ENCODE data around the gene INMT.

INMT gene

DNA sequence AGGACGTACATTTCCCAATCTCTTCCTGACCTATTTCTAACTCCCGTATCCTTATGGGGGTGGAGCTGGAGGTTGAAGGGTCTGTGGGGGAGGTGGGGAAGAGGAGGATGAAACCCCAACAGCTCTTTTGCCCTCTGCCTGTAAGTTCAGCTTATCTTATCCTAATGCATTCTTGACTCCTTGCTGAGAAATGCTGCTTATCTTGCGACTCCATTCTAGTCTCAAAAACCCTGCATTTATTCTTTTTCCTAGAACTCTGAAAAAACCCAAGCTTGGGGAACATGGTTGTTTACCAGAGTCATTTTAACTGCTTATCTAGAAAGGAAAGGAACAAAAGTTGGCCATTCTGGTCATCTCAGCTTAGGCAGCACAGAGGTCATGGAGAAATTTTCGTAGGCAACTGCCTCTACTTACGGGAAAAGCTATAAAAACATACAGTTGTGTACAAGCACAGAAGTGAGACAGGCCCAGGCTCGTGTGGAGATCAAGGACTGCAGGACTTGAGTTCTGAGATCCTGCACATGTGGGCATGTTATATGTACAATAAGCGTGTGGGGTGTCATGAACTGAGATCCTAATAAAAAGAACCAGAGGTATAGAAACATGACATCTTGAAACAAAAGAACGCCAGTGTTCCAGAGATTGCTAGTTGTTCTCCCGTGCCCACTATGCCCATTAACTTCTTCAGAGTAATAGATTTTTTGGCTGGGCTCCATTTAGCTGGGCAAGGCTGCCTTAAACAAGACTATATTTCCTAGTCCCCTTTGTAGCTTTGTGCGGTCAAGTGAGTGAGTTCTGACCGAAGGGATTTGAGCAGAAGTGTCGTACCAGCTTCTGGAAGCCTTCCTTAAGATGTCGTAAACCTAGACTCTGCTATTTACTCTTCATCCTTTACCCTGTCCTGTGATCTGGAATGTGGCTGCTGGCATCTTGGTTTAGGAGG, 9.6 kb downstream of the INMT start:
- Histone ChIP-seq H3K27me3 (ENCODE audit: insufficient read depth, low read length) (no peaks in the 10 kb centered on the region), H3K79me2 (ENCODE audit: control insufficient read depth, insufficient read depth, low read length, poor library complexity) (no peaks in the 10 kb centered on the region), H3K27ac (ENCODE audit: low read depth, low read length) (no peak overlapping the region), H3K14ac (ENCODE audit: low read length) (no peak overlapping the region), H3K79me1 (ENCODE audit: low read length) (no peaks in the 10 kb centered on the region), H3K18ac (ENCODE audit: low read length) (no peak overlapping the region), H2BK5ac (ENCODE audit: low read depth, low read length, poor library complexity) (no peak overlapping the region), H4K91ac (ENCODE audit: low read depth, low read length) (no peak overlapping the region), H3K4me3 (ENCODE audit: low read depth, low read length) (no peak overlapping the region), H3K9ac (ENCODE audit: low read length) (no peak overlapping the region), H2BK12ac (ENCODE audit: low read length) (no peak overlapping the region), H2AK5ac (ENCODE audit: low read length) (no peak overlapping the region), H4K12ac (ENCODE audit: low read depth, low read length) (no peak overlapping the region), H3K23ac (ENCODE audit: low read length) (no peak overlapping the region), H3K9me3 (ENCODE audit: insufficient read depth, low read depth, low read length) (peaks cover 2% of the 10 kb centered on the region), H2BK120ac (ENCODE audit: insufficient read depth, low read length, poor library complexity) (no peak overlapping the region), H3K4me1 (ENCODE audit: control insufficient read depth in 1 of 2, insufficient read depth in 2 of 2, low read length in 2 of 2) (no peaks in the 10 kb centered on the region), H3K4me2 (ENCODE audit: low read length) (no peak overlapping the region), H3K36me3 (ENCODE audit: control insufficient read depth in 1 of 2, insufficient read depth in 2 of 2, low read length in 2 of 2) (no peaks in the 10 kb centered on the region), H4K8ac (ENCODE audit: low read depth, low read length) (no peak overlapping the region), H3K4ac (ENCODE audit: low read depth, low read length) (no peak overlapping the region), H2AFZ (ENCODE audit: insufficient read depth, low read length, poor library complexity) (no peak overlapping the region)
- WGBS (ENCODE audit: extremely low coverage, insufficient coverage, insufficient read length): no CpG with 5 or more reads among the region's 13 CpGs
- peak in 1 of 2 donors; percentile 32 for DNase-seq

DNA sequence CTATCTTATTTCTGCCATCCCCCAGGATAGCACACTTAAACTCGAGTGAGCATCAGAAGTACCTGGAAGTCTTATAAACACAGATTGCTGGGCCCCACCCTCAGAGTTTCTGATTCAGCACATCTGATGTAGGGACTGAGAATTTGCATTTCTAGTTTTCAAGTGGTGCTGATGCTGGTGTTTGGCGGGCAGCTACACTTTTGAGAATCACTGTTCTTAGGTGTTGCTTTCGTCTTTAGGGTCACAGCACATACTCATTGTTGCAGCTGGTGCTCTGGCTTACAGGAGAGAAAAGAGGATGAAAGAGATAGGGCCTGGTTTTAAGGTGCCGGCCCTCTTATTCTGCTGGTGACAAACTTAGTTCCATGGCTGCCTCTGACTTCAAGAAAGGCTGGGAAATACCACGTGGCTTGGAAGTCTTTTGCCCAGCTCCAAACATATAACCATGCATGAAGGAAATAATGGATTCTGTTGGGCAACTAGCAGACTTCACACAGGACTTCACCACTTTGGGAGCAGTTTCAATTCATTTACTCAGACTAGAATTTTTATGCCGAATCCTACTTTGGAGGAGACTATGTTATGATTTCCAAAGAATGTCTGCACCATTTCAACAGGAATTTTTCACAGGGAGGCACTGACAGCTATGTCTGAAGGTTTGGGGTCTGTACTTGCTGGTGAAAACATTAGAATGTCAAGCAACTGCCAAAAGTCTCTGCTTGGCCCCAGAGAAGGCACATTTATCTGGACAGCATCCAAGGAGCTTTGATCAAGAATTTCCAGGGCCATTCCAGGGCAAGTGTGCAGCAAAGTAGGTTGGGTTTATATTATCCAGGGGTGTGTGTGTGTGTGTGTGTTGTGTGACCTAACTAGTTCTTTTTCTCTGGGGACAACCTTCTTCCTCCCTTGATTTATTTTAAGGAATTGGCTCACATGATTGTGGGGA, 12.4 kb downstream of the INMT start:
- H2BK120ac ChIP-seq (ENCODE audit: insufficient read depth, low read length, poor library complexity): no peak overlapping the region
- no peak overlapping the region for H2AK5ac ChIP-seq (ENCODE audit: low read length)
- no peak overlapping the region for H3K4ac ChIP-seq (ENCODE audit: low read depth, low read length)
- H3K27me3 ChIP-seq (ENCODE audit: insufficient read depth, low read length): no peaks in the 10 kb centered on the region
- WGBS (ENCODE audit: extremely low coverage, insufficient coverage, insufficient read length): no CpG with 5 or more reads among the region's 6 CpGs
- H4K12ac ChIP-seq (ENCODE audit: low read depth, low read length): no peak overlapping the region
- no peak overlapping the region for H2BK12ac ChIP-seq (ENCODE audit: low read length)
- no peak overlapping the region for H3K14ac ChIP-seq (ENCODE audit: low read length)
- no peak overlapping the region for H4K91ac ChIP-seq (ENCODE audit: low read depth, low read length)
- no peak overlapping the region for H3K27ac ChIP-seq (ENCODE audit: low read depth, low read length)
- no peak overlapping the region for H2AFZ ChIP-seq (ENCODE audit: insufficient read depth, low read length, poor library complexity)
- H3K9me3 ChIP-seq (ENCODE audit: insufficient read depth, low read depth, low read length): no peaks in the 10 kb centered on the region
- no peaks in the 10 kb centered on the region for H3K36me3 ChIP-seq (ENCODE audit: control insufficient read depth in 1 of 2, insufficient read depth in 2 of 2, low read length in 2 of 2)
- no peak overlapping the region for H3K18ac ChIP-seq (ENCODE audit: low read length)
- H3K4me3 ChIP-seq (ENCODE audit: low read depth, low read length): no peak overlapping the region
- no peak overlapping the region for H2BK5ac ChIP-seq (ENCODE audit: low read depth, low read length, poor library complexity)
- H3K79me2 ChIP-seq (ENCODE audit: control insufficient read depth, insufficient read depth, low read length, poor library complexity): no peaks in the 10 kb centered on the region
- H4K8ac ChIP-seq (ENCODE audit: low read depth, low read length): no peak overlapping the region
- no peak overlapping the region for H3K4me2 ChIP-seq (ENCODE audit: low read length)
- no peak overlapping the region for H3K23ac ChIP-seq (ENCODE audit: low read length)
- no peak overlapping the region for H3K9ac ChIP-seq (ENCODE audit: low read length)
- no peak for DNase-seq
- H3K4me1 ChIP-seq (ENCODE audit: control insufficient read depth in 1 of 2, insufficient read depth in 2 of 2, low read length in 2 of 2): peaks cover 5 to 6% of the 10 kb centered on the region in 2 experiments
- no peaks in the 10 kb centered on the region for H3K79me1 ChIP-seq (ENCODE audit: low read length)

DNA sequence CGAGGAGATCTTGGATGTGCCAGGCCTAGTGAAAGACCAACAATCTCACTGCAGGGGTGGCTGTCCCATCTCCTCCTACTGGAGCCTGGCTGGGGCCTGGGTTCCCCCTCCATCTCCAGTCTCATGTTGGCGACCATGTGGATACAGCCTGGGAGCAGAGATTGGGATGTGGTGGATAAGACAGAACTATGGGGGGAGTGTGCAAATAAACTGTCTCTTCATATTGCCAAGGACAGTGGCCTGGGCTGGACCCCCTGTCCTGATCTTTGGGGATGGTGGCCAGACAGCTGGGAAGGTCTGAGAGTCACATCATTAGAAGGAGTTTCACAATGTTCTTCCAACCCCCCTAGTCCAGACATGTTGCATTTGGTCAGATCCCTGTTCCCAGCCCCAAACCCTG, 13.5 kb downstream of the INMT start:
- no peak overlapping the region for H2BK120ac ChIP-seq (ENCODE audit: insufficient read depth, low read length, poor library complexity)
- DNase-seq: no peak
- no peaks in the 10 kb centered on the region for H3K79me1 ChIP-seq (ENCODE audit: low read length)
- H4K91ac ChIP-seq (ENCODE audit: low read depth, low read length): no peak overlapping the region
- H2AK5ac ChIP-seq (ENCODE audit: low read length): no peak overlapping the region
- WGBS (ENCODE audit: extremely low coverage, insufficient coverage, insufficient read length): no CpG with 5 or more reads among the region's 2 CpGs
- no peak overlapping the region for H2BK12ac ChIP-seq (ENCODE audit: low read length)
- no peak overlapping the region for H3K27ac ChIP-seq (ENCODE audit: low read depth, low read length)
- H3K9ac ChIP-seq (ENCODE audit: low read length): no peak overlapping the region
- H3K14ac ChIP-seq (ENCODE audit: low read length): no peak overlapping the region
- no peaks in the 10 kb centered on the region for H3K36me3 ChIP-seq (ENCODE audit: control insufficient read depth in 1 of 2, insufficient read depth in 2 of 2, low read length in 2 of 2)
- H3K18ac ChIP-seq (ENCODE audit: low read length): no peak overlapping the region
- no peak overlapping the region for H3K23ac ChIP-seq (ENCODE audit: low read length)
- H3K27me3 ChIP-seq (ENCODE audit: insufficient read depth, low read length): no peaks in the 10 kb centered on the region
- no peaks in the 10 kb centered on the region for H3K79me2 ChIP-seq (ENCODE audit: control insufficient read depth, insufficient read depth, low read length, poor library complexity)
- no peak overlapping the region for H2BK5ac ChIP-seq (ENCODE audit: low read depth, low read length, poor library complexity)
- H2AFZ ChIP-seq (ENCODE audit: insufficient read depth, low read length, poor library complexity): peak overlapping the region; percentile 66
- H3K4me1 ChIP-seq (ENCODE audit: control insufficient read depth in 1 of 2, insufficient read depth in 2 of 2, low read length in 2 of 2): peaks cover 5 to 6% of the 10 kb centered on the region in 2 experiments
- H3K4ac ChIP-seq (ENCODE audit: low read depth, low read length): no peak overlapping the region
- no peak overlapping the region for H3K4me3 ChIP-seq (ENCODE audit: low read depth, low read length)
- H3K4me2 ChIP-seq (ENCODE audit: low read length): no peak overlapping the region
- H3K9me3 ChIP-seq (ENCODE audit: insufficient read depth, low read depth, low read length): no peaks in the 10 kb centered on the region
- no peak overlapping the region for H4K12ac ChIP-seq (ENCODE audit: low read depth, low read length)
- H4K8ac ChIP-seq (ENCODE audit: low read depth, low read length): no peak overlapping the region

DNA sequence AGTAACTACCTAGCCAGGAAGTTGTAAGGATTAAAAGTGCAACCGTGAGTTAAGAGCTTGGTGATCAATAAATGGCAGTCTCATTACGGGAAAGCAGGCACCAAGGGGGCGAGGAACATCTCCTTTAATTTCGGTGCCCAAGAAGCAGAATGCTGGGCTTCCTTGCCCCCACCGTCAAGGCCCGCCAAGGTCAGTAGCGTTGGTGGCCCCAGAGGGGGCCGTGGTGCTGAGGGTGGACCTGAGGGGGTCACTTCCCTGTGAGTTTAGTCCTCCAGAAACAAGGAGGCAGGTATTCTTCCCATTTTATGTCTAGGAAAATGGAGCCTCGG, 18.9 kb downstream of the INMT start:
- peaks cover 11% of the 10 kb centered on the region for H3K79me1 ChIP-seq (ENCODE audit: low read length)
- peaks cover 2% of the 10 kb centered on the region for H3K79me2 ChIP-seq (ENCODE audit: control insufficient read depth, insufficient read depth, low read length, poor library complexity)
- peak overlapping the region; percentile 45 for H4K12ac ChIP-seq (ENCODE audit: low read depth, low read length)
- peak overlapping the region; percentile 38 for H4K91ac ChIP-seq (ENCODE audit: low read depth, low read length)
- H2AK5ac ChIP-seq (ENCODE audit: low read length): no peak overlapping the region
- peak overlapping the region; percentile 81 for H3K4me3 ChIP-seq (ENCODE audit: low read depth, low read length)
- H3K27ac ChIP-seq (ENCODE audit: low read depth, low read length): no peak overlapping the region
- H3K9me3 ChIP-seq (ENCODE audit: insufficient read depth, low read depth, low read length): no peaks in the 10 kb centered on the region
- H3K4ac ChIP-seq (ENCODE audit: low read depth, low read length): no peak overlapping the region
- peak overlapping the region; percentile 61 for H3K4me2 ChIP-seq (ENCODE audit: low read length)
- H2AFZ ChIP-seq (ENCODE audit: insufficient read depth, low read length, poor library complexity): peak overlapping the region; percentile 77
- WGBS (ENCODE audit: extremely low coverage, insufficient coverage, insufficient read length): no CpG with 5 or more reads among the region's 9 CpGs
- H3K4me1 ChIP-seq (ENCODE audit: control insufficient read depth in 1 of 2, insufficient read depth in 2 of 2, low read length in 2 of 2): peaks cover 9 to 11% of the 10 kb centered on the region in 2 experiments
- H2BK5ac ChIP-seq (ENCODE audit: low read depth, low read length, poor library complexity): peak overlapping the region; percentile 8
- no peaks in the 10 kb centered on the region for H3K36me3 ChIP-seq (ENCODE audit: control insufficient read depth in 1 of 2, insufficient read depth in 2 of 2, low read length in 2 of 2)
- H3K14ac ChIP-seq (ENCODE audit: low read length): peak overlapping the region; percentile 54
- no peak overlapping the region for H3K23ac ChIP-seq (ENCODE audit: low read length)
- H3K18ac ChIP-seq (ENCODE audit: low read length): peak overlapping the region; percentile 35
- DNase-seq: no peak
- H3K27me3 ChIP-seq (ENCODE audit: insufficient read depth, low read length): no peaks in the 10 kb centered on the region
- H3K9ac ChIP-seq (ENCODE audit: low read length): peak overlapping the region; percentile 16
- peak overlapping the region; percentile 19 for H2BK12ac ChIP-seq (ENCODE audit: low read length)
- no peak overlapping the region for H2BK120ac ChIP-seq (ENCODE audit: insufficient read depth, low read length, poor library complexity)
- peak overlapping the region; percentile 82 for H4K8ac ChIP-seq (ENCODE audit: low read depth, low read length)

All from trophoblast cell (in vitro differentiated cells and primary cell).